GM21360 (cell line): ENCODE results near the gene PTBP3.
"Not testable (repeated sequence)": the region's sequence is repeated elsewhere in the genome, so short reads cannot be mapped to it uniquely, and the experiment has no call there.

Source experiments
- ATAC-seq: cut with Tn5 transposase; IDR thresholded peaks from one replicate; pipeline ENCODE4 v1.9.1; 2021; ENCODE audit warnings: mild to moderate bottlenecking, moderate library complexity; ENCODE audit not compliant: unreplicated experiment

Gene PTBP3, protein sequence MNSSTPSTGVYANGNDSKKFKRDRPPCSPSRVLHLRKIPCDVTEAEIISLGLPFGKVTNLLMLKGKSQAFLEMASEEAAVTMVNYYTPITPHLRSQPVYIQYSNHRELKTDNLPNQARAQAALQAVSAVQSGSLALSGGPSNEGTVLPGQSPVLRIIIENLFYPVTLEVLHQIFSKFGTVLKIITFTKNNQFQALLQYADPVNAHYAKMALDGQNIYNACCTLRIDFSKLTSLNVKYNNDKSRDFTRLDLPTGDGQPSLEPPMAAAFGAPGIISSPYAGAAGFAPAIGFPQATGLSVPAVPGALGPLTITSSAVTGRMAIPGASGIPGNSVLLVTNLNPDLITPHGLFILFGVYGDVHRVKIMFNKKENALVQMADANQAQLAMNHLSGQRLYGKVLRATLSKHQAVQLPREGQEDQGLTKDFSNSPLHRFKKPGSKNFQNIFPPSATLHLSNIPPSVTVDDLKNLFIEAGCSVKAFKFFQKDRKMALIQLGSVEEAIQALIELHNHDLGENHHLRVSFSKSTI

DNA sequence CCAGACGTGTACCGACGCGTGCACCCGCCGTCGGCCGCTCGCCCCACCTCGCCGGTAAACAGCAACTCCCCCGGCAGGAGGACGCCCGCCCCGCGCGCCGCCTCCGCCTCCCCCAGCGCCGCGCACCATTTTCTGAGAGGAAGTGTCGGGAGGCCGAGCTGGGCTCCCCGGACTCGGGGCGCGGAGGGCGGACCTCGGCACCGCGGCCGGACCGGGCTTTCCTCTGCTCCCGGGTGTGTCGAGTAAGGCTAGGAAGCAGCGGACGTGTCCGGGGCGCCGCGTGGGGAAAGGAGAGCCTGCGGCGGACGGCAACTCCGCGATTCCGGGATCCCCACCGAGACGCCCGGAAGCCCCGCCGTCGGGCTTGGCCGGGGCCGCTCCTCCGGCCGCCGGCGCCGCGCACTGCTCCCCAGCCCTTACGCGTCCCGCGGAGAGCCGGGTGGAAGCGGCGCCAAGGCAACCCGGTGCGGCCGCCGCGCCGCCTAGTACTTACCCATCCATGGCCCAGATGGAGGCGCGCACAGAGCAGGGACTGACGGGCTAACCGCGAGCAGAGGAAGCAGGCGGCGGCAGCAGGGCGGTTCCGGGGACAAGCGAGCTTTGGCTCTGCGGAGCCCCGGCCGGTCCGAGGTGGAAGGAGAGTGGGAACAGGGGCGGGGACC, at the start of gene PTBP3:
Gene PTBP3, minus strand, starts transcription at position 643 of the 662 bp plus-strand sequence. CDS start 35,754 bp downstream, outside the sequence.
- peak; percentile 50 for ATAC-seq

DNA sequence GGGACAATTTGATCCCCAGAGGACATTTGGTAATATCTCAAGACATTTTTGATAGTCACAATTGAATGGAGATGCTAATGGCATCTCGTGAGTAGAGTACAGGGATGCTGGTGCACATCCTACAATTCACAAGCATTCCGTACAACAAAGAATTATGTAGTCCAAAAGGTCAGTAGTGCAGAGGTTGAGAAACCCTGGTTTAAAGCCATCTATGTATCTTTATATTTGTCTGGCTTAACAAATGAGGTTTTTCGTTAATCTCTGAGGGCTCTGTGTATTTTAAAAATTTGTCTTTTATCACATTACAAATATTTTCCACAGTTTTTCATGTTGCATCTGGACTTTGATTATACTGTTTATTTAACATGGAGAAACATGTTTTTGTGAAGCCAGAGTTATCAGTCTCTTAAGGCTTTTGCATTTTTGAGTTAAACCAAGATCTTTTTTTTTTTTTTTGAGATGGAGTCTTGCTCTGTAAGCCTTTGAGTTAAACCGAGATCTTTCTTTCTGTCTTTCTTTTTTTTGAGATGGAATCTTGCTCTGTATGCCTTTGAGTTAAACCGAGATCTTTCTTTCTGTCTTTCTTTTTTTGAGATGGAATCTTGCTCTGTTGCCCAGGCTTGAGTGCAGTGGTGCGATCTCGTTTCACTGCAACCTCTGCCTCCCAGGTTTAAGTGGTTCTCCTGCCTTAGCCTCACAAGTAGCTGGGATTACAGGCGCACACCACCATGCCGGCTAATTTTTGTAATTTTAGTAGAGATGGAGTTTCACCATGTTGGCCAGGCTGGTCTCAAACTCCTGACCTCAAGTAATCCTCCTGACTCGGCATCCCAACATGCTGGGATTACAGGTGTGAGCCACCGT, 49.3 kb upstream of the PTBP3 start:
- ATAC-seq = no peak

DNA sequence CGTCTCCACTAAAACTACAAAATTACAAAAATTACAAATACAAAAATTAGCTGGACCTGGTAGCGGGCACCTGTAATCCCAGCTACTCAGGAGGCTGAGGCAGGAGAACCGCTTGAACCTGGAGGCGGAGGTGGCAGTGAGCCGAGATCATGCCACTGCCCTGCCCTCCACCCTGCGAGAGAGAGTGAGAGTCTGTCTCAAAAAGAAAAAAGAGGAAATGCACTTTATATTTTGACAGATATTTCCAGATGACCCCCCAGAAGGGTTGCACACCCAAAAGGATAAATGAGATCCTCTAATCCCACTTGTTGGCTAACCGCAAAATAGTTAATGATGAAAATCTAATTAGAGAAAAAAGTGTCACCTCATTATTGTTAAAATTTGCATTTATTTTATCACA, 48.6 kb upstream of the PTBP3 start:
- no peak for ATAC-seq

DNA sequence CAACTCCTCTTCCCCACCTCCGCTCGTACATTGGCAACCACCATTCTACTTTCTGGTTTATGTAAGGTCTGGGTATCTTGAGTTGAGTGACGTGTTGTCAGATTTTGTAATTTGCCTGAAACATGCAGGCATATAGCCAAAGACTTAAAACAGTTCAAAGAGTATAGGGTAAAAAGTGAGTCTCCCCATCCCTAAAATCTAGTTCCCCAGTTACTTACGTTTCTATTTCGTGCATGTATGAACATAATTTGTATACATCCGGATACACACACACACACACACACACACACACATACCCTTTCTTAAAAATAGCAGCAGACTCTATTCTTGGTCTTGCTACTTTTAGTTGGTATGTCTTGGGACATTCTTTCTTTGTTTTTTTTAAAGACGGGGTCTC, 47.4 kb upstream of the PTBP3 start:
- no peak for ATAC-seq

DNA sequence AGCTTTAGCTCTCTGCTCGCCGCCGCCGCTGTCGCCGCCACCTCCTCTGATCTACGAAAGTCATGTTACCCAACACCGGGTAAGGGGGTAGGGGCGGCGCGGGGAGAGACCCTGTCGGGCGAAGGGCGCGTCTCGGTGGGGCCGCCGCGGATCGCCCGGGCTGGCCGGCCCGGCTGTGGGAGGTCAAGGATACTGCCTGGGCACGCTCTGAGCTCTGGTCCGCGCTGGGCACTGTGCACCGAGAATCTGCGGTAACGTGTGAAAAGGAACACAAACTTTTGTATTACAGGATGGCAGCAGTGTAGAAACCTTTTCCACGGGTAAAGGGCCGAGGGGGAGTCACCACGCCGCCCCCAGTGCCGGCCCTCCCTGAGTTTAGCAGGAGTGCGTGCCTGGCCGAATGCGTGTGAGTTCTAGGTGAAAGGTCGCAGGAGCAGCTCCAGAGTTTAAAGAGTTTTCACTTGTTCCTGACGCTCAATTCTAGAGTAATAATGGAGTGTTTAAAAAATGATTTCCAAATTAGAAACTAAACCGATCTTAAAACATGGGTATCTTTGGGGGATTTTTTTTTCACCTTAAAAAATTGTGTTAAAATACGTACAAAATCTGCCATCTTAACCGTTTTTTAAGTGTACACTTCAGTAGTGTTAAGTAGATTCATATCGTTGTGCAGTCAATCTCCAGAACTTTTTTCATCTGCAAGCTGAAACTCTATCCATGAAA, 46.8 kb upstream of the PTBP3 start, which contains the start of gene HSDL2:
Gene HSDL2, plus strand, starts transcription at position 7 of the 723 bp plus-strand sequence. Its CDS starts 56 bp downstream, at position 63.
- peak; percentile 30 for ATAC-seq

DNA sequence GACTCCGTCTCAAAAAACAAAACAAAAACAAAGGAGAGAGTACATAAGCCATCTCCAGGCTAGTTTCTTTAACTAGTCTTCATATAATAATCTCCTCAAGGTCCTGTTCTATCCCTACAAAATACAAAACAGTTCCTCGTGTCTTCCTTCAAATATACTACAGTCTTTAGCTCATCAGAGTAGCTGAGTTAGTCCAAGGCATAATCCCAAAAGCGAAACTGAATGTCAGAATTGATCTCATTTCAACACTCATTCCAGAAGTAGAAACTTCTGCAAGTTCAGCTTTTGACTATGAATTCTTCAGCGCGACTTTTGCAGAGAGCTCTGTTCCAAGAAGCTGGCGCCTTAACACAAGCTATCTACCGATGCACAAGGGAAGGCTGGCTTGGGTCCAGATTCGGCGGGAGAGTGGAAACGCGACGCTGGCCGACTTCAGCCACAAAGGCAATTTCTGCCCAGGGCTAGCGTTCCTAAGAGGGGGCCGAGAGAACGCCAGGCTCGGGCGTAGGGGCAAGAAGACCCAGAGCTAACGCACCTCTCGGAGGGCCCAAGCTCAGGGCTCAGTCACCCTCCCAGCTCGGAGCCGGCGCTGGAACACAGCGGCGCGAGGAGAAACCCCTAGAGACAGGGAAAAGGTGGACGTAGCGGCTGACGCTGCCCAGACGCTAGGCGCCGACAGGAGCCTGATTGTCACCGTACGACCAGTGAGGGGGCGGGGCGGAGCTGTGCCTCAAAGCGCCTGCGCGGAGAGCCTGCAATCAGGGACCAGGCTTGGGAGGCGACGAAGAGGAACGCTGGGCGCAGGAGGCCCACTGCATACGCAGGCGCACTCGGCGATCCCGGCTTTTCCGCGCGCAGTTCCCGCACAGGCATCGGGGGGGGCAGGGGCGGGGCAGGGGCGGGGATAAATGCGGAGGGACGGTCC, 46.0 kb upstream of the PTBP3 start:
- peak; percentile 68 for ATAC-seq

DNA sequence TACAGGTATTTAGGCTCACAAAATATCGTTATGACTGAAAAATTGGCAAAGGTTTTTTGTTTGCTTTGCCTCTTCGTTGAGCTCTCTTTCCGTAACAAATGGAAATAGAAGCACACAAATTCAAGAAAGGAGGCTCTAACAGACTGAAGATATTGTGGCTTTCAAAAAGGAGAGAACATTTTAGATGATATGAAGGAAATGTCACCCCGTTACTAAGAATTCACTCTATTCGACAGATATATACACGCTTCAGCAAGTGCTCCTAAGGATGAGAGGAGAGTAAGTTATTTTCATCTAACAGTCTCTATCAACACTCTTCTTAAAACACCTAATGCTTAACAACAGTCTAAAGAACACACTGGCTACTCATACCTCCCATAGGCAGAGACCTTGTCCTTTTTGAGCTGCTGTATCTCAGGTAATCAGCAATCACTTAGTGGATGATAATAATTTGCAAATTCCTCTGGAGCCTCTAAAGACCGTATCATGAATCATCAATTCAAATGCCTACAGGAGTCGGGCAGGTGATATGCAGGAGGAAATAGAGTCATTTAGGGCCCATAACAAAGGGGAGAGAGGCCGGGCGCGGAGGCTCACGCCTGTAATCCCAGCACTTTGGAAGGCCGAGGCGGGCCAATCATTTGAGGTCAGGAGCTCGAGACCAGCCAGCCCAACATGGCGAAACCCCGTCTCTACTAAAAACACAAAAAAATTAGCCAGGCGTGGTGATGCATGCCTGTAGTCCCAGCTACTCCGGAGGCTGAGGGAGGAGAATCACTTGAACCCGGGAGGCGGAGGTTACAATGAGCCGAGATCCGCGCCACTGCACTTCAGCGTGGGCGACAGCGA, 45.1 kb upstream of the PTBP3 start:
- ATAC-seq = peak; percentile 2

DNA sequence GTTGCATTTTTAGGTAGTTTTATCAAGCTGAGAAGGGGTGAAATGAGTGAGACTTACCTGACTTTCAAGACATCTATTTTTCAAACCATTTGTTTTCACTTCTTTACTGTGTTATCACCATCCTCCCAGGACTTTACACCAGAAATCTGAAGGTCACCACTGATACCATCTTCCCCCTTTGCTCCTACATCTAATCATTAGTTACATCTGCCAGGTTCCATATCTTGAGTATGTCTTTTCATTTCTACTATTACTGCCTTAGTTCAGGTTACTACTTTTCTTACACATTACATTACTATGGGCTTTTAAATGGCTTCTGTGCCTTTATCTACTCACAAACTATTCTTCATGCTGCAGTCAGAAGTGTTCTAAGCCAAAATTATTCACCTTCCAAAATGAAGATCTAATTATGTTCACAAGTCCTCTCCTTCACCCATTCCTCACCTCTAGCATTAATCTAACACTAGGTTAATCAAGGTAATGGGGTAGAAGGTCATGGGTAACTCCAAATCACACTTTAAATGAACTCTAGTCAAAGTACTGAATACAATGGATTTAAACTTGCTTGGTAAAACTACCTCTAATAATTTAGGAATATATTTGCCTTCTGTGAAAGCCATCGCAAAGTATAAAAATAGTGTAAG, 44.4 kb upstream of the PTBP3 start:
- ATAC-seq = no peak

DNA sequence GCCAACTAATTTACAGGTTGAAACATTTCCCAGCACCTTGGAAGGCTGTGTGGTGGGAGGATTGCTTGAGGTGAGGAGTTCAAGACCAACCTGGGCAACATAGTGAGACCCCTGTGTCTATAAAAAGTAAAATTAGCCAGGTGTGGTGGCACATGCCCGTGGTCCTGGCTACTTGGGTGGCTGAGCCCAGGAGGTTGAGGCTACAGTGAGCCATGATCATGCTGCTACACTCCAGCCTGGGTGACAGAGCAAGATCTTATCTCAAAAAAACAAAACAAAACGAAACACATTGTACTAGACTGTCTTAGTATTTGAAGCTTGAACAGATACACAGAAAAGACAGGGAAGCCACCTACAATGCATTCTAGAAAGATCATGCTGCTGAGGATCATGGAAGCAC, 43.7 kb upstream of the PTBP3 start:
- no peak for ATAC-seq

DNA sequence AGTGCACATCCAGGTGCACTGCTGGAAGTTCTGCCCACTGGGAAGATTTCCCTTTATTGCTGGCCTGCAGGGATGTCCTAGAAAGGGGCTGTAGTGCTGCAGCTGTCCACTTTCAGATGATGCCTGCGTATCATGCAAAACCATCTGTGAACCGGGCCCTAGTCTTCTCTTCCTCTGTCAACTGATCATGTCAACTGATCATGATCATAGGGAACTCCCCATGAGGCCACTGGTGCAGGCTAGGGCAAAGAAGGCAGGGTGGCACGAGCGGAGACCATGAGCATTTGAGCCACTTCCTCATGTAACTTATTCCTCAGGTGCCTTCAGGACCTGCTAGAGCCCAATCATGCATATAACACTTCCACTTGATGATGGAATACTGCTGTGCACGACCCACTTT, 41.9 kb upstream of the PTBP3 start:
- no peak for ATAC-seq

DNA sequence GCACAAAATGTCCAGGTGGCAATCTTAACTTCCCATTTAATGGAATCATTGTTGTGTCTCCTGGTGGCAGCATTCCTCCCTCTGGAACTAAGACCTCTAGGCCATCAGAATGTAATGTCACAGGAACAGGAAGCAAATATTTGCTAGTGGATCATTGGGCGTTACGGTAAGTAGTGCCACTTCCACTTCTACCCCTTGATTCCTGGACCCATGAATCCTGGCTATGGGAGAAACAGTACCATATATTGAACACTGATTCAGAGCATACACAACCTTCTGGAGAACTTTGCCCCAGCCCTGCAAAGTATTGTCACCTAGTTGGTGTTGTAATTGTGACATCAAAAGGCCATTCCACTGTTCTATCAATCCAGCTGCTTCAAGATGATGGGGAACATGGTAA, 40.8 kb upstream of the PTBP3 start:
- not testable (repeated sequence) for ATAC-seq

DNA sequence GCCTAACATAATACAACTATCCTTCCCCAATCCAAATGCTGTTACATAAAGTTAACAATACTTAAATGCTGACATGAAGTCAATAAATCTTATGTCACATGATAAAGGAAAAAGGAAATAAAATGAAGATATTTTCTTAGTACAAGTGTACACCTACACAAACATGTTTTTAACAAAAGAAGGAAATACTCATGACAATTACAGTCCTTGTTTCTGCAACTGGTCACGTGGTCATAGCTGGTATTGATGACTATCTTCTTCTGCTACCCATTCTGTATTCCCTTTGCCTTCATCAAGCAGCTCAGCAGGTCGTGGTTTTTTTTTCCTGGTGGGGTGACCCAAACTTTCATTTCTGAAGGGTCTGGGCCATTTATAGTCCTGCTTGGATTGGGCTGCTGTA, 40.2 kb upstream of the PTBP3 start:
- not testable (repeated sequence) for ATAC-seq

DNA sequence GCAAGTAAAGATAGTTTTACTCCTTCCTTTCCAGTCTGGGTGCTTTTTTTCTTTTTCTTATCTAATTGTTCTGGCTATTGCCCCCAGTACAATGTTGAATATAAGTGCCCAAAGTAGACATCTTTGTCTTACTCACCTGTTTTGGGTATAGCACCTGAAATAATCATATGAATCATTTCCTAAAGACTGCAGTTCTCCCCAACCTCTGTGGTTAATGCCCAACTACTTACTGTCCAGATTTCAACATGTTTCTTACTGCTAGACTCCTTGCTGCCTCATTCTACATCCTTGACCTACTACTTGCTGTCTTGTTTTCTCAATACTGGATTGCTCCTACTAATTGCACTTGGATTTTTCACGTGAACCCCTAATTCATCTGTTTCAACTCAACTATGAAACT, 37.6 kb upstream of the PTBP3 start:
- no peak for ATAC-seq

DNA sequence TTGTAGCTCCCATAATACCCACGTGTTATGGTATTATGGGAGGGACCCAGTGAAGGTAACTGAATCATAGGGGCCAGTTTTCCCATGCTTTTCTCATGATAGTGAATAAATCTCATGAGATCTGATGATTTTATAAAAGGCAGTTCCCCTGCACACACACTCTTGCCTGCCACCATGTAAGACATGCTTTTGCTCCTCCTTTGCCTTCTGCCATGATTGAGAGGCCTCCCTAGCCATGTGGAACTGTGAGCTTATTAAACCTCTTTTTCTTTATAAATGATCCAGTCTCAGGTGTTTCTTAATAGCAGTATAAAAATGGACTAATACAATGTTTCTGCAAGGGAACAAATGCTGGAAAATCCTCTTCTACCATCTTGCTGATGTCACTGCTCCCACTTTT, 36.4 kb upstream of the PTBP3 start:
- ATAC-seq = no peak

DNA sequence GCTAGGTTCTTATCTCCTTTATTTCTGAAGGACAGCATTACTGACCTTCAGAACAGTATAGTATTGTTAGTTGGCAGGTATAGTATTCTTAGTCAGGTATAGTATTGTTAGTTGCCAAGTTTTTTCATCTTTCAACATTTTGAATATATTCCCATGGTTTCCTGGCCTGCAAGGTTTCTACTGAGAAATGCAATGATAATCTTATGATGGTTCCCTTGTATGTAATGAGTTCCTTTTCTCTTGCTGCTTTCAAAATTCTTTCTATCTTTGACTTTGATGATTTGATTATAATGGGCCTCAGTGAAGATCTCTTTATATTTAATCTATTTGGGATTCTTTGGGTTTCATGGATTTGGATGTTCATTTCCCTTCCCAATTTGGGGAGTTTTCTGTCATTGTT, 34.0 kb upstream of the PTBP3 start:
- ATAC-seq = no peak

DNA sequence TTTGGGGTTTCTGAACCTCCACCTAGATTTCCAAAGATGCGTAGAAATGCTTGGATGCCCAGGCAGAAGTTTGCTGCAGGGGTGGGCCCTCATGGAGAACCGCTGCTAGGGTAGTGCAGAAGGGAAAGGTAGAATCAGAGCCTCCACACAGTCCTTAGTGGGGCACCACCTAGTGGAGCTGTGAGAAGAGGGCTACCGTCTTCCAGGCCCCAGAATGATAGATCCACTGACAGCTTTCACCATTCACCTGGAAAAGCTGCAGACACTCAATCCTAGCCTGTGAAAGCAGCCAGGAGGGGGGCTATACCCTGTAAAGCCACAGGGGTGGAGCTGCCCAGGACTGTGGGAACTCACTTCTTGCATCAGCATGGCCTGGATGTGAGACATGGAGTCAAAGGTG, 33.2 kb upstream of the PTBP3 start:
- no peak for ATAC-seq

DNA sequence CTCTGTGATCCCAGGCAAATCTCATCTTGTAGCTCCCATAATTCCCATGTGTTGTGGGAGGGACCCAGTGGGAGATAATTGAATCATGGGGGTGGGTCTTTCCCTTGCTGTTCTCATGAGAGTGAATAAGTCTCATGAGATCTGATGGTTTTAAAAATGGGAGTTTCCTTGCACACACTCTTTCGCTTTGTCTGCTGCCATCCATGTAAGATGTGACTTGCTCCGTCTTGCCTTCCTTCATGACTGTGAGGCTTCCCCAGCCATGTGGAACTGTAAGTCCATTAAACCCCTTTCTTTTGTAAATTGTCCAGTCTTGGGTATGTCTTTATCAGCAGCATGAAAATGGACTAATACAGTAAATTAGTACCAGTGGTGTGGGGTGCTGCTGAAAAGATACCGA, 31.8 kb upstream of the PTBP3 start:
- ATAC-seq = not testable (repeated sequence)

DNA sequence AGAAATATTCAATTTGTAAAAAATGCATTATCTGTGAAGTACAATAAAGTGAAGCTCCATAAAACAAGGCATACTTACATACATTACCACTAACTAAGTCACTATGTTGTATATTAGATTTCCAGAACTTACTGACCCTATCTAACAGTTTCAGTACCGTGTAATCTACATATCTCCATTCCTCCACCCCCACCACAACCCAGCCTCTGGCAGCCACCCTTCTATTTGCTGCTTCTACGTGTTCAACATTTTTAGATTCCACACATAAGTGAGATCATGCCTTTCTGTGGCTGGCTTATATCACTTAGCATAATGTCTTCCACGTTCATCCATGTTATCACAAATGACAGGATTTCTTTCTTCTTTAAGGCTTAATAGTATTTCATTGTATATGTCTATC, 31.3 kb upstream of the PTBP3 start:
- ATAC-seq = no peak
